GM12891 (cell line): ENCODE measurements around the gene KCND3.

Experiments
- DNase-seq: peaks from one replicate; pipeline ENCODE4 v3.0.0; 2011; ENCODE audit warnings: low spot score; ENCODE audit not compliant: insufficient read length
- FAIRE-seq: peaks from 2 replicates; lab custom pipeline; 2011; peaks lifted over from hg19 to GRCh38; lab: Jason Lieb, UNC
- PAX5 ChIP-seq: IDR thresholded peaks from 2 replicates; pipeline ENCODE4 v1.6.1; 2011; ENCODE audit warnings: low read length, moderate library complexity, mild to moderate bottlenecking; ENCODE audit not compliant: insufficient read depth, severe bottlenecking
- POLR2A ChIP-seq: IDR thresholded peaks from 2 replicates; pipeline ENCODE4 v1.6.1; 2011; ENCODE audit warnings: low read depth, low read length, control low read depth
- POLR2AphosphoS5 ChIP-seq: IDR thresholded peaks from 2 replicates; pipeline ENCODE4 v1.6.1; 2011; ENCODE audit warnings: low read depth, low read length, control low read depth
- POU2F2 ChIP-seq: IDR thresholded peaks from 2 replicates; pipeline ENCODE4 v1.6.1; 2011; ENCODE audit warnings: low read depth, mild to moderate bottlenecking, control low read depth, low read length, moderate library complexity
- SPI1 ChIP-seq: IDR thresholded peaks from 2 replicates; pipeline ENCODE4 v1.6.1; 2011; ENCODE audit warnings: low read depth, low read length, control low read depth
- TAF1 ChIP-seq: IDR thresholded peaks from 2 replicates; pipeline ENCODE4 v1.6.1; 2011; ENCODE audit warnings: low read depth, low read length, control low read depth

The KCND3 gene

DNA sequence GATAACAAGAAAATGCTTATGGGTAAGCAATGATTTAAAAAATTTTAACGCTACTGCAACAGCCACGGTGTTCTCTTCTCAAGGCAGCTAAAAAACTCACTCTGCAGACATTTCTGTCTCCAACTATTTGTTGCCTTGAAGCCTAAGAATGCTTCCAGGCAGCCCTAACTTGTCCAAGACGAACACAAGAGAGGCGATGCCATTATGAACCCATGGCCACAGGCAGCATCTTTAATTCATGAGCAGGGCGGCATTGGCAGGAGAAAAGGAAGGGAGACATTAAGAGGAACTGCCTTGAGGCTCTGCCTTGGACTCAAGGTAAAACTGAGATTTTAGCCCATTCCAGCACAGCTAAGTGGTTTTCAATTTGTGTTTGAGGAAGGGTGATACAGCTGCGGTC is 67.5 kb downstream of the KCND3 start:
- FAIRE-seq (no peak), DNase-seq (no peak)

DNA sequence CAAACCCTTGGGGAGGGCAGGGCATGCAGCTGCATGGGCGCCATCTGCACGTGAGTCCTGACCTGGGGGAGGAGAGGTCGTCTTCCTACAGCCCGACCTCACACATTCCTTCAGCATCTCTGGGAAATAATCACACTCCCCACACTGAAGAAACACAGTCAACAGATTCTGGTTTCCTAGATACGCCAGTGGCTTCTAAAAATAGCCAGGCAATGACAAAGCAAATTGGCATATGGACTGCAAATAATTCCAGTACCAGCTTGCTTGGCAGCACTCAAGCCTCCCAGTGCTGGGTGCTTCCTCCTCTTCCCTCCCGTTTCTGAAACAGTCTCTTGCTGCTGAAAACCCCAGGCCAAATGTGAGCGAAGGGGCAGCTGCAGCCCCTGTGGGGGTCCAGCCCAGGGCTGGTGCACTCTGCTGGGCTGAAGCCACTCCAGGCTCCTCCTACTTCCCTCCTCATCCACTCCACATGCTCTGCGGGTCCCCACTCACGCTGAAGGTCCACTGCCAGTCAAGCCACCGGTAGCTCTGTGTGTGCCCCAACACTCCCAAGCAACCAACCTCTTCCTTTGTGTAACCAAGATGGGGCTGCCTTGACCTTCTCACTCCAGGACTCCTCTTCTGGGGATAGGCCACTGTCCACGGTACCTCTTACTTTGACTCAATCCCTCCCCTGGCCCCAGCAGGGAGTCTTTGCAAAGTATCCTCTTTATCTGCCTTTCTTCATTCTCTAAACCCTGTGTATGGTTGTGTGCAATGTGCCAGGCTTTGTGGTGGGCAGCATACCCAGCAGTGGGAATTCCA is 69.0 kb downstream of the KCND3 start:
- no peak for TF ChIP-seq POLR2A
- TF ChIP-seq PAX5: no peak
- TF ChIP-seq TAF1: no peak
- no peak for TF ChIP-seq POU2F2
- no peak for TF ChIP-seq SPI1
- TF ChIP-seq POLR2AphosphoS5: no peak
- FAIRE-seq (no peak), DNase-seq (no peak)

More for the DNA sequence above, 67.5 kb downstream of the KCND3 start:
- TF ChIP-seq PAX5 (no peak), SPI1 (no peak), POLR2A (no peak), TAF1 (no peak), POLR2AphosphoS5 (no peak), POU2F2 (no peak)

DNA sequence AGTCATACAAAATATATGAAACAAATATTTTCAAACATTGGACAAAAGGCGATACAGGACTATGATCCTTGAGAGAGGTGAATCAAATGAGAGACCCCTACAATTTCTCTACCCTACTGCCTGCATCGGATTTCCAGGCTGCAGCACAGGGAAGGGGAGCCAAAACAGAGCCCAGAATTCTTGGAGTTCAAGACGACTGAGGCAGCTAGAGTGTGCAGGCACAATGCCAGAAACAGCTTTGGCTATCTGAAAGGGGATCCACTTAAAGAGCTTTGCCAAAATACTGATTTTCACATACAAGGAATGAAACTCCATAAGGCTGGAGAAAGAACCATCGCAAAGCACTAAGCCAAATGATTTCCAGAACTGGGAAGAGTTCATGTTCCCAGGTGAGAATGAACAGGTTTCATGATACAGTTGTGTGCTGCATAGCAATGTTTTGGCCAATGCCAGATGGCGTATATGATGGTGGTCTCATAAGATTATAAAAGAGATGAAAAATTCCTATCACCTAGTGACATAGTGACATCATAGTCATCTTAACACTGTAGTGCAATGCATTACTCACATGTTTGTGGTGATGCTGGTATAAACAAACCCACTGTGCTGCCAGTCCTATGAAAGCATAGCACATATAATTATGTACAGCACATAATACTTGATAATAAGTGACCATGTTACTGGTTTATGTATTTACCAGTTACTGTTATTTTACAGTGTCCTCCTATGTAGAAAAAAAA is 77.5 kb downstream of the KCND3 start:
- DNase-seq (no peak), FAIRE-seq (no peak)
- TF ChIP-seq POLR2AphosphoS5 (no peak), POU2F2 (no peak), TAF1 (no peak), PAX5 (no peak), POLR2A (no peak)

DNA sequence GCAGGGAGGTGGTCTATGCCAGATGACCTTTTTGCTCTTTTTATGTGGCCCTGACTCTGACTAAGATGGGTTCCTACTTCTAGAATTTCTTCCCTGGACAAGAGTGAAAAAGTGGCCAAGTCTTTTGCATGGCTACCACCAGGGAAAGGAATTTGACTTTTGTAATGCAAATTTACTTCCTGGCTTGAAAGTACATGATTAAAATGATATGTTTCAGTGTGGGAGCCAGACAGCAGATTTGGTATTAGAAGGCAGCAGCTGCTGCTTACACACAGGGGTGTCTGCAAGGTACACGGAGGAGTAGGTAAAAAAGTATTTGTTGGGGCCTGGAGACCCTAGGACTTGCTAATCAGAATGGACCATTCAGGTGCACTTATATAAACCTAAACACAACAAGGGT is 78.4 kb downstream of the KCND3 start:
- DNase-seq (no peak), FAIRE-seq (no peak)
- TF ChIP-seq POU2F2 (no peak), POLR2A (no peak), TAF1 (no peak), POLR2AphosphoS5 (no peak), SPI1 (no peak), PAX5 (no peak)

DNA sequence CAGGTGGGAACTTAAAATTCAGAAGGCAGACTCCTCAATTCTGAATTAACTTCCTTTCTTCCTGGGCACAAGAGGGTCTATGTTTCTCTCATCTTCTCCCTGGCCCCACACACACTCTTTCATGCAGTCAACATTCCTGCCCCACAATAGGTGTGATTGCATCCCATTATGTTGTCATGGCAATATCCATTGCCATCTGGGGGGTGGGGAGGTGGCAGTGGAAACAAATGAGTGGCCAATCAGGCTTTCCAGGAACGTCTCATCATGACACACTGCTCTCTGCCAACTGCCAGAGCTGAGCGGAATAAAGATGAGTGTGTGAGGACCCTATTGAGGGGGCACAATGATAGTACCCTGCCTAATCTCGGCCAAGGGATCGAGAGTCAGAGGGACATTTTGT is 80.4 kb downstream of the KCND3 start:
- TF ChIP-seq POLR2AphosphoS5 (no peak), POU2F2 (no peak), TAF1 (no peak), SPI1 (no peak), POLR2A (no peak)
- DNase-seq (no peak), FAIRE-seq (no peak)

DNA sequence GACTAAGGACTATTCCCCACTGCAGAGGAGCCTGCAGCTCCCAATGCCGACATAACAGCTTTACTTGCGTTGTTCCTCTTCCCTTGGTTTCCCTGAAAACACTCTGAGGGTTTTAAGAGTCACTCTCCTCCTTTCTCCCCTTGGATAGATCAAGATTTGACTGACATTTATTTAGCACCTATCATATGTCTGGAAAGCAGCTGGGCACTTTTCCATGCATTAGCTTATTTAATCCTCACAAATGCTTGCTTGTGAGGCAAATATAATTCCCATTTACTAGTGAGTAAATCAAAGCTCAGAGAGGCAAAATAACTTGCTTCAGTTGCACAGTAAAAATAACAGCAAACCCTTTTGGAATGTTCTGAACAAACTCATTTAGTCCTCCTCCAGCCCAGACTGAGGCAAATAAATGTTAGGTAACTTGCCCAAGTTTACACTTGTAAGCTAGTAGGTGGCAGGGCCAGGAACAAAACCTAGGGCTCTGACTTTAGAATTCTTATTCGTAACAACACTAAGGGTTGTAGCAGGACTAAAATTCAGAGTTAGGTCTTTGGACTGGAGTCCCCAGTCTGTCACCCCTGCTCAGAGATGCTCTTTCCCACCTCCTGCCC is 81.4 kb downstream of the KCND3 start:
- FAIRE-seq (no peak), DNase-seq (no peak)
- TF ChIP-seq TAF1: no peak
- no peak for TF ChIP-seq POU2F2
- TF ChIP-seq POLR2A: no peak
- TF ChIP-seq POLR2AphosphoS5: no peak
- no peak for TF ChIP-seq PAX5
- TF ChIP-seq SPI1: no peak

DNA sequence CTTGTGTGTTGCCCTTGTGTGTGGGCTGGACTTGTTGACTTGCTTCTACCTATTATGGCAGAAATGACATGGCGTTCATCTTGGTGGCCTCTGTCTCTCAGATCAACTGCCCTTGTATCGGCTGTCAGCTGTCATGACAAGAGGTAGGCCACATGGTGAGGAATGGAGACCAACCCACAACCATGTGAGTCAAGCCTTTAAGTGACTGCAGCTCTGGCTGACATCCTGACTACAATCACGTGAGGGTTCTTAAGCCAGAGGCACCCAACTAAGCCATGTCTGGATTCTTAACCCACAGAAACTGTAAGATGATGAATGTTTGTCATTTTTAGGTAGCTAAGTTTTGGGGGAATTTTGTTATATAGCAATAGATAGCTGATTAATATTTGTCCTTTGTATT is 82.1 kb downstream of the KCND3 start:
- DNase-seq (no peak), FAIRE-seq (no peak)
- no peak for TF ChIP-seq POU2F2
- no peak for TF ChIP-seq TAF1
- TF ChIP-seq PAX5: no peak
- no peak for TF ChIP-seq POLR2AphosphoS5
- no peak for TF ChIP-seq POLR2A
- TF ChIP-seq SPI1: no peak

DNA sequence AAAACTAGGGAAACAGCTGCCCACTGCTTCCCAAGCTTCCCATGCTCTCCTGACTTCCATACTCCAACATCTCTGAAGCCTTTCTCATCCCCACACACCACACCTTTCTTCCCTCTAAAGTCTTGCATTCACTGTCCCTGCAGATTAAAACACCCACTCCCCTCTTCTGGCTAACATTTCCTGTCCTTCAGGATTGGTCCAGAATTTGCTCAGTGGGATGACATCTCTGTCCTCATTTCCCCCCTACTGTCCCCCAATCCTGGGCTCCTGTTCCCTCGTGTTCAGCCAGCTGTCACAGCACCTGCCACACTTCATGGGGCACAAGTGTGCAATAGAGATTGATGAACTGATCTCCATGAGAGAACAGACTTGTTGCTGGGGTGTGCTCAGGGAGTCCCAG is 82.7 kb downstream of the KCND3 start:
- DNase-seq (no peak), FAIRE-seq (no peak)
- TF ChIP-seq PAX5 (no peak), POU2F2 (no peak), TAF1 (no peak)

DNA sequence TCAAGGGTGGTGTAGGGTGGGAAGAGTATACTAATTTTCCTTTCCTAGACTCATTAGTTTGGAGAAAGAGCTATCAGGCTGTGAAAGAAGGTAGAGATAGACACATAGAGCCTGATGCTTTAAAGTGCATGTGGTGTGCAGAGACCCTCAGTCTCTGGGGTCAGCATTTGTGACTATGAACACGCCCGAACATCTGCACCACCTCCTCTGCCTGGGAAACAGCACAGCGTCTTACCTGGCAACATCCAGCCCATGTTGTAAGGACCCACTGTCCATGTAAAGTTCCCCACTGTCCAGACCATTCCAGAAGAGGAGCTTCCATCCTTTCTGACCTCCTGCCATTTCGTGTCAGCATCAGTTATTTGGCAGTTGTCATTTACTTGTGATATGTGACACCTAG is 83.4 kb downstream of the KCND3 start:
- no peak for TF ChIP-seq POLR2AphosphoS5
- no peak for TF ChIP-seq SPI1
- TF ChIP-seq PAX5: no peak
- no peak for TF ChIP-seq POLR2A
- TF ChIP-seq TAF1: no peak
- TF ChIP-seq POU2F2: no peak
- FAIRE-seq (no peak), DNase-seq (no peak)
